GM18508 (cell line): ENCODE results near the gene MEN1.
"Not testable (repeated sequence)": the region's sequence is repeated elsewhere in the genome, so short reads cannot be mapped to it uniquely, and the experiment has no call there.

Experiments used
- ATAC-seq: cut with Tn5 transposase; IDR thresholded peaks from one replicate; pipeline ENCODE4 v1.9.1; 2021; ENCODE audit warnings: moderate number of reproducible peaks; ENCODE audit not compliant: insufficient read depth, unreplicated experiment

Gene MEN1

GRCh38 chr11:64846998-64847666, 36.8 kb upstream of the MEN1 start:
- no peak for ATAC-seq

GRCh38 chr11:64845776-64846129, 35.4 kb upstream of the MEN1 start:
- ATAC-seq = not testable (repeated sequence)

GRCh38 chr11:64845129-64845775, 34.9 kb upstream of the MEN1 start:
- no peak for ATAC-seq

GRCh38 chr11:64844330-64845128, 34.2 kb upstream of the MEN1 start, which contains the start of gene CDC42BPG:
CDC42BPG (minus strand) TSS chr11:64844653; CDS start chr11:64844569, 84 bp downstream.
- no peak for ATAC-seq

- no peak for ATAC-seq
Observed at GRCh38 chr11:64843686-64844329, 33.5 kb upstream of the MEN1 start.

GRCh38 chr11:64842851-64843685, 32.7 kb upstream of the MEN1 start:
- ATAC-seq = no peak

GRCh38 chr11:64842366-64842759, 32.0 kb upstream of the MEN1 start:
- ATAC-seq = no peak

- no peak for ATAC-seq
Observed at GRCh38 chr11:64841592-64842365, 31.4 kb upstream of the MEN1 start.

GRCh38 chr11:64839887-64840782, 29.8 kb upstream of the MEN1 start:
- ATAC-seq = no peak

- no peak for ATAC-seq
Observed at GRCh38 chr11:64839335-64839734, 29.0 kb upstream of the MEN1 start.

- ATAC-seq = no peak
Observed at GRCh38 chr11:64838600-64839334, 28.4 kb upstream of the MEN1 start.

GRCh38 chr11:64837887-64838351, 27.6 kb upstream of the MEN1 start:
- no peak for ATAC-seq

GRCh38 chr11:64836448-64837072, 26.2 kb upstream of the MEN1 start:
- ATAC-seq = no peak

- no peak for ATAC-seq
Observed at GRCh38 chr11:64835616-64836447, 25.5 kb upstream of the MEN1 start.

GRCh38 chr11:64834723-64835615, 24.6 kb upstream of the MEN1 start:
- ATAC-seq = no peak
